HG03571 (cell line): ENCODE measurements around the gene VAMP7.
"Not testable (repeated sequence)": the region's sequence is repeated elsewhere in the genome, so short reads cannot be mapped to it uniquely, and the experiment has no call there.

Experiments
- ATAC-seq: cut with Tn5 transposase; IDR thresholded peaks from one replicate; pipeline ENCODE4 v1.9.1; 2021; ENCODE audit not compliant: unreplicated experiment

The VAMP7 gene

GRCh38 chrX:155900765-155901164 is 19.6 kb downstream of the VAMP7 start:
- ATAC-seq: no peak

- not testable (repeated sequence) for ATAC-seq
Observed at GRCh38 chrX:155907661-155908060, 26.5 kb downstream of the VAMP7 start.

- no peak for ATAC-seq
Observed at GRCh38 chrX:155923200-155923599, 42.1 kb downstream of the VAMP7 start.

- ATAC-seq: not testable (repeated sequence)
Observed at GRCh38 chrX:155930852-155931618, 49.9 kb downstream of the VAMP7 start.

GRCh38 chrX:155938132-155938531 is 57.0 kb downstream of the VAMP7 start:
- ATAC-seq: no peak

- no peak for ATAC-seq
Observed at GRCh38 chrX:155949098-155949497, 68.0 kb downstream of the VAMP7 start.

DNA sequence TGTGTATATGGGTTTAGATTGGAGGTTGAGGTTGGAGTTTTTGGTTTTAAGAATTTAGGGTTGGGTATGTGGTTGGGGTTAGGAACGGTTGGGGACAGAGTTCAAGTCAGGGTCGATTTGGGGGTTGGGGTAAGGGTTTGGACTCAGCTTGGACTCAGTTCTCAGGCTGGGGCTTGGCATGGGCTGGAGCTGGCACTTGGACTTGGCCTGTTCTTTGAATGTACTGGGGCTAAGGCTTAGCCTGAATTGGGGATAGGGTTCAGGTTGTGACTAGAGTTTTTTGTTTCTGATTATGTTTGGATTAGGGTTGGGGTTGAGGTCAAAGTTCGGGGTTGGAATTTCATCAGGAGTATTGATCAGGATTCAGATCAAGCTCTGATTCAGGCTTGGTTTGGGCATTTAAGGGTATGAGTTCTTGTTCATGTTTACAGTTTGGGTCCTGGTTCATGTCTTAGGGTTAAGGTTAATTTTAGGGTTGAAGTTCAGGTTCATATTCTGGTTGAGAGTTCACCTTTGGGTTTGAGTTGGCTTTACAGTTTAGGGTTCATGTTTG is 70.2 kb downstream of the VAMP7 start:
- ATAC-seq: no peak

GRCh38 chrX:155953055-155953454 is 71.9 kb downstream of the VAMP7 start:
- ATAC-seq: no peak

DNA sequence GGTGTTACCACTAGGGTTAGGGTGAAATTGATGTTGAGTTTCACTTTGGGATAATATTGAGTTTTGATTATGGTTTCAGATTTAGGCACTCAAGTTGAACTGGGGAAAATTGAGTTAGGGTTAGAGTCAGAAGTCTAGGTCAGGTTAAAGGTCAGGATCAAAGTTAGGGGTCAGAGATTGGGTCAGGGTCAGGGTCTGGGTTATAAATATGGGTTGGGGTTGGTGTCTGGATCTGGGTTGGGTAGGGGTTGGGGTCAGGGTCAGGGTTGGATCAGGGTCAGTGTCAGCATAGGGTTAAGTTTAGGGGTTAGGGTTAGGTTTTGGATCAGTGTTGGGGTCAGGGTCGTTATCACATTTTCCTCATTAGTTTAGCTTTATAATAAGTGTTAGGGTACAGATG is 73.6 kb downstream of the VAMP7 start:
- no peak for ATAC-seq

- no peak for ATAC-seq
Observed at GRCh38 chrX:155956099-155956498, 75.0 kb downstream of the VAMP7 start.

DNA sequence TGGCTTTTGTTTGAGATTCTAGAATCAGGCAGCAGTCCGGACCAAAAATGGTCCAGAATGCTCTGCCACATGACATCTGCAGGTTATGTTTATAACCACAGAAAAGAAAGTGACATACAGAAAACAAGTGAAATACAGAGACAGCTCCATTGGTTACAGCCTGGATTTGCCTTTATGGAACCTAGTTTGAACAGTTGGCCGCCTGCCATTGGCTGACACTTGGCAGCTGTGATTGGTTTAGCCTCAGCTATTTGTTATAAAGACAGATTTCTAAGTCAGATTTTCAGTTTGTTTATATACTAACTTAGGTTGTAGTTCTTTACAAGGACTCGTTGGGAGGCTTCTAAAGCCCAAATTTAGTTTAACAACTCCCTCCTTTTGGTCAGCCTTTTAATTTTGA is 75.5 kb downstream of the VAMP7 start:
- no peak for ATAC-seq

DNA sequence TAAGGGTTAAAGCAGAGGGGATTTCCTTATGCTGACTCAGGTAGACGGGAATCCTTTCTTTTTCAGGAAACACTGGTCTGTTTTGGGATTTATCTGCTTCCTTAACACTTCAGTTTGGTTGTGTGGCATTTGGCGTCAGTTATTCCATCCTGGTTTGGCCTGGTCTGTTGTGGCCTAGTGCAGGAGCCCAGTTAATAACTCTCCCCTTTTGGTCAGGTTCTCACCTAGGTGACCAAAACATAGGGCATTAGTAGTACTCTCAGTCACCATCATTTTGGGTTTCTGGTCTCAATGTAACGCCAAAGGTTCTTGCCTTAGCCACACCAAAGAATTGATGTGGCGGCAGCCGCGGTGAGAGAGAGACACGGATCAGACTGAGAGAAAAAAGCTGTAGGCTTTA is 76.7 kb downstream of the VAMP7 start:
- ATAC-seq: no peak

- no peak for ATAC-seq
Observed at GRCh38 chrX:155959018-155959587, 78.0 kb downstream of the VAMP7 start.

- no peak for ATAC-seq
Observed at GRCh38 chrX:155962906-155963305, 81.8 kb downstream of the VAMP7 start.

GRCh38 chrX:155966876-155967275 is 85.7 kb downstream of the VAMP7 start:
- ATAC-seq: no peak

GRCh38 chrX:155967653-155968325 is 86.6 kb downstream of the VAMP7 start:
- no peak for ATAC-seq

DNA sequence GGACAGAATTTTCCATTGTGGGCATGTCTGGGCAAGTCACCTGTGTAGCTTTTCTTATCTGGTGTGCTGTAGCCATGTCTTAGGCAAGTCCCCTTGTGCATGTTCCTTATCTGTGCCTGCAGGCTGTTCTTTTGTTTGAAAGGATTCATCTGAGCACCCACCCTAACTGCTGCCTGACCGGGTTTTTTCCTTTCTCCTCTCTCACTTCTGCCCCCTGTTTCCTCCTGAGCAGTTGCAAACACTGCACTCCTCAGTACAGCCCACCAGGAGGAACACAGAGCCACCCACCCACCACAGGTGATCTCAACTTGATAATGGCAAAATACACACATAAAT is 87.1 kb downstream of the VAMP7 start:
- no peak for ATAC-seq

DNA sequence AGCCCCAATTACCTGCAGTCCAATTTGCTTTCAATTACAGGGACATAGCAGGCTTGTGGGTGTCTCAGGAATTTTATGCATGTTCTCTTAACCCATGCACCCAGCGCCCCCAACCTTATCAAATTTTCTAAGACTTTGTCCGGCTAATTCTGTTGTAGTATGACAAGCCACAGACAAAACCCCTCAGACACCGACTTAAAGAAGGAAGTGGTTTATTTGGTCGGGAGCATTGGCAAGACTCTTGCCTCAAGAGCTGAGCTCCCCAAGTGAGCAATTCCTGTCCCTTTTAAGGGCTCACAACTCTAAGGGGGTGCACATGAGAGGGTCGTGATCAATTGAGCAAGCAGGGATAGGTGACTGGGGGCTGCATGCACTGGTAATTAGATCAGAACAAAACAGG is 87.6 kb downstream of the VAMP7 start:
- no peak for ATAC-seq

- ATAC-seq: not testable (repeated sequence)
Observed at GRCh38 chrX:155971658-155972057, 90.5 kb downstream of the VAMP7 start.

DNA sequence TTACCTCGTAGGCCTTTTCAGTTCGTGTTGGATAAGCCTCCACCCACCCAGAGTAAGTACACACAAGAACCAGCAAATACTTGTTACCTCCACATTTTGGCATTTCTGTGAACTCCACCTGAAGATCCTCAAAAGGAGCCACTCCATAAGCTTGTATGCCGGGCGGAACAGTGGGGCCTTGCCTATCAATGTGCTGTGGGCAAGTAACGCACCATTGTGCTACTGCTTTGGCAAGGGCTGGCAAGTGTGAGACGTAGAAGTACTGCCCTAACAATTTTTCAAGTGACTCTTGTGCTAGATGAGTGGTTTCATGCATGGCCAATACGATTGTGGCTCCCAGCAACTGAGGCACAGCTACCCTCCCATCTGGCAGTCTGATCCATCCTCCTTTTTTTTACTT is 91.1 kb downstream of the VAMP7 start:
- ATAC-seq: not testable (repeated sequence)

DNA sequence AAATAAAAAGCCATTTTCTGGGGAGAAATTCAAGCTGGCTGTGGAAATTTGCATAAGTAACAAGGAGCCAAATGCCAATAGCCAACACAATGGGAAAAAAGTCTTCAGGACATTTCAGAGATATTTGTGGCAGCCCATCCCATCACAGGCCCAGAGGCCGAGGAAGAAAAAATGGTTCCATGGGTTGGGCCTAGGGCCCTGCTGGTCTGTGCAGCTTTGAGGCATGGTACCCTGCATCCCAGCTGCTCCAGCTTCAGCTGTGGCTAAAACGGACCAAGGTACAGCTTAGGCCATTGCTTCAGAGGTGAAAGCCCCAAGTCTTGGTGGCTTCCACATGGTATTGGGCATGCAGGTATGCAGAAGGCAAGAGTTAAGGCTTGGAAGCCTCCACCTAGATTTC is 102.2 kb downstream of the VAMP7 start:
- ATAC-seq: no peak

DNA sequence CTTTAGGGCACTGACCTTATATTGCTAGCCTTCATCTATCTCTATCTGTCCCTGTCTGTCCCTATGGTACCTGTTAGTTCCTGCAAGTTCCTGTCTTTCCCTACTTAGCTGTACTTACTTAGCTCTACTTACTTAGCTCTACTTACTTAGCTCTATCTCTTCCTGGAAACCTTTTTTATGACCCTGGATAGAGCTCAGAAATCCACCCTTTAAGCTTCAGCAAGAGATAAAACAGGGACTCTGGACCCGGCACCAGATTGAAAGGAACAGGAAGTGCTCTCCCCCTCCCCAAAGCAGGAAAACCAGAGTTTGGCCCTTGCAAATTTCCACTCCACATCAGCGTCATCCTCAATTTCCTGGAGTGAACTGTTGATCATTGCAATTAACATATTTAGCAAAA is 104.1 kb downstream of the VAMP7 start:
- no peak for ATAC-seq
